Right atrium auricular region (tissue), 2 donors: ENCODE data around the gene PRIMPOL. TPM values are rescaled to one million over a fixed set of nuclear protein-coding genes. Genes with fewer than 3 reads are reported as not detected.

Experiments used
- DNase-seq: peaks from one replicate; pipeline ENCODE4 v3.0.0-alpha.2; 2019; ENCODE audit warnings: low spot score
- H3K27ac ChIP-seq, 2 donors: fragments of 200-600 bp; sonication (generic); 1 replicate in 1 of 2; 2 replicates in 1 of 2; pipeline ENCODE4 v1.5.1; 2016 to 2019
- H3K27me3 ChIP-seq, 2 donors: fragments of 200-600 bp; sonication (generic); one replicate each; pipeline versions ENCODE4 v1.5.1 to v1.6.0; 2017 to 2019
- H3K36me3 ChIP-seq: fragments of 200-600 bp; sonication (generic); one replicate; pipeline ENCODE4 v1.5.1; 2016
- H3K4me1 ChIP-seq, 2 donors: fragments of 200-600 bp; sonication (generic); one replicate each; pipeline versions ENCODE4 v1.5.1 to v1.6.0; 2017 to 2019
- H3K4me3 ChIP-seq, 2 donors: fragments of 200-600 bp; sonication (generic); 1 replicate in 1 of 2; 2 replicates in 1 of 2; pipeline ENCODE4 v1.5.1; 2017 to 2019; ENCODE audit warnings: mild to moderate bottlenecking in 1 of 2, moderate library complexity in 1 of 2
- H3K9me3 ChIP-seq, 2 donors: fragments of 200-600 bp; sonication (generic); one replicate each; pipeline ENCODE4 v1.5.1; 2019
- total RNA-seq, 2 donors: library from RNA; depleted of rRNA; stranded (reverse); fragments of >200 nt; gene quantifications; one replicate each; pipeline ENCODE4 v1.1.0, GENCODE V29; 2016
- TF ChIP-seq, protein P1 (sequence below), 2 donors: fragments of 200-600 bp; sonication (generic); IDR thresholded peaks; one replicate each; pipeline ENCODE4 v1.5.1; 2019; ENCODE audit warnings: antibody characterized with exemption in 2 of 2

Gene PRIMPOL
- total RNA-seq, 2 donors from 2014 or later, result 7.1 to 15.2 TPM

DNA sequence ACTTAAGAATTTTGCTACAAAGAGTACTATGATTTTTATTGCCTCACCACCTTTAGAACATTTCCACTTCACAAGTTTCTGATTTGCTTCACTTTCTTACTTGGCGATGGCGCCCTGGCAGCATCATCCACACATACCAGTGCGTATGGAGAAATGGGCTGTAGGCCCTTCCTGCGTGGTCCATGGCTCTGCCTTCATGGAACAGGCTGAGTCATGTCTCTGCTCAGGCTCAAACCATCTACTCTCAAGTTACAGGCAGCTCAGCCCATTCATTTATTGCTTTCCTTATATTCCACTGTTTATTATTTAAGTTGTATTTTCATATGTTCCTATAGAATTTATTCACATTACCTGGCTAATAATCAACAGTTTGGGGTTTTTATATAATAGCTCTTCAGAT lies 21.4 kb upstream of the PRIMPOL start:
- Histone ChIP-seq H3K4me1 (no peaks in the 10 kb centered on the region), H3K27ac (no peak overlapping the region), H3K4me3 (no peak overlapping the region), H3K36me3 (peaks cover 57% of the 10 kb centered on the region), H3K9me3 (no peaks in the 10 kb centered on the region), H3K27me3 (no peaks in the 10 kb centered on the region)
- TF ChIP-seq, protein P1, sequence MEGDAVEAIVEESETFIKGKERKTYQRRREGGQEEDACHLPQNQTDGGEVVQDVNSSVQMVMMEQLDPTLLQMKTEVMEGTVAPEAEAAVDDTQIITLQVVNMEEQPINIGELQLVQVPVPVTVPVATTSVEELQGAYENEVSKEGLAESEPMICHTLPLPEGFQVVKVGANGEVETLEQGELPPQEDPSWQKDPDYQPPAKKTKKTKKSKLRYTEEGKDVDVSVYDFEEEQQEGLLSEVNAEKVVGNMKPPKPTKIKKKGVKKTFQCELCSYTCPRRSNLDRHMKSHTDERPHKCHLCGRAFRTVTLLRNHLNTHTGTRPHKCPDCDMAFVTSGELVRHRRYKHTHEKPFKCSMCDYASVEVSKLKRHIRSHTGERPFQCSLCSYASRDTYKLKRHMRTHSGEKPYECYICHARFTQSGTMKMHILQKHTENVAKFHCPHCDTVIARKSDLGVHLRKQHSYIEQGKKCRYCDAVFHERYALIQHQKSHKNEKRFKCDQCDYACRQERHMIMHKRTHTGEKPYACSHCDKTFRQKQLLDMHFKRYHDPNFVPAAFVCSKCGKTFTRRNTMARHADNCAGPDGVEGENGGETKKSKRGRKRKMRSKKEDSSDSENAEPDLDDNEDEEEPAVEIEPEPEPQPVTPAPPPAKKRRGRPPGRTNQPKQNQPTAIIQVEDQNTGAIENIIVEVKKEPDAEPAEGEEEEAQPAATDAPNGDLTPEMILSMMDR (IDR thresholded peaks at IDR 0.05), result no peak
- no peak for DNase-seq

DNA sequence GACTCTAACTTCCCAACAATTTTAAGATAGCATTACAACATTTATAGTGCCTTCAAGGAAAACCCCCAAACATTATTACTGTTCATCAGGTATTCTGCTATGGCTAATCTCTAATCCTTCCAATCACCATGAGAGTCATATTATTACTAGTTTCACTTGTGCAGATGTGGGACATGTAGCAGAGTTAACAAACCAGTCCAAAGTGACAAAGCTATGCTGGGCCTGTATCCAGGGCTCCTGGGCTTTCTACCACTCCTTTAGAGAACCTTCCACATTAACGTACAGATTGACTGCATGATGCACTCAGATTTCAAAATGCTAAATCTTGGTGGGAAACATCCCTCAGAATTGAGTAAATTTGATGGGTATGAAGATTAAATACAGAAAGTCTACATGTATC lies 16.7 kb upstream of the PRIMPOL start:
- TF ChIP-seq, protein P1 (IDR thresholded peaks at IDR 0.05), result no peak
- Histone ChIP-seq H3K4me3 (no peak overlapping the region), H3K4me1 (no peaks in the 10 kb centered on the region), H3K27ac (no peak overlapping the region), H3K36me3 (peaks cover 77% of the 10 kb centered on the region), H3K27me3 (no peaks in the 10 kb centered on the region), H3K9me3 (no peaks in the 10 kb centered on the region)
- DNase-seq, result no peak

DNA sequence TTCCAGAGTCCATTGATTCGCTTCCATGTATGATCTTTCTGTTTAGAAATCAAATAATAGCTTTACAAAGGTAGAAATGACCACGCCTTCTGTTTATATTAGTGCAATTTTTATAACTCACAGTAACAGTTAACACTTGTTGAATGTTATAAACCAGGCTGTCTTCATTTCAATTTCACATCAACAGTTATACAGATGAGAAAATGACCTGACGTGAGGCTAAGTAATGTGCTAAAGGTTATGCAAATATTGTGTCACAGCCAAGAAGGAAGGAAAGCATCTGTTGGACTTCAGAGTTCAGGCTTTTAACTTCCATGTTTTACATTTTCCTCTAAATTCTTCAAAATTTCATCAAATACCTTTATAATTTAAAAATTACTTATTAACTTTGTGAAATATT lies 14.2 kb upstream of the PRIMPOL start:
- no peaks in the 10 kb centered on the region for H3K27me3 ChIP-seq
- H3K27ac ChIP-seq, result no peak overlapping the region
- peaks cover 51% of the 10 kb centered on the region for H3K36me3 ChIP-seq
- H3K4me1 ChIP-seq, result no peaks in the 10 kb centered on the region
- DNase-seq, result no peak
- TF ChIP-seq, protein P1 (IDR thresholded peaks at IDR 0.05), result no peak
- no peaks in the 10 kb centered on the region for H3K9me3 ChIP-seq
- H3K4me3 ChIP-seq, result no peak overlapping the region

DNA sequence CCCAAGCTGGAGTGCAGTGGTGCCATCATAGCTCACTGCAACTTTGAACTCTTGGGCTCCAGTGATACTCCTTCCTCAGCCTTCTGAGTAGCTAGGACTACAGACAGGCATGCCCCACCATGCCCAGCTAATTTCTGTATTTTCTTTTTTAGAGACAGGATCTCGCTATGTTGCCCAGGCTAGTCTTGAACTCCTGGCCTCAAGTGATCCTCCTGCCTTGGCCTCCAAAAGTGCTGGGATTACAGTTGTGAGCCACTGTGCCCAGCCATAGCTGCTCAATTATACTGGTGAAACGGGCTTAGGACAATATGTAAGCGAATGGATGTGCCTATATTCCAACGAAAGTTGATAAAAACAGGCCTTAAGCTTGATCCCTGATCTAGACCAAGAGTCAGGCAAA lies 13.4 kb upstream of the PRIMPOL start:
- H3K36me3 ChIP-seq, result peaks cover 44% of the 10 kb centered on the region
- no peak for DNase-seq
- no peaks in the 10 kb centered on the region for H3K9me3 ChIP-seq
- H3K27ac ChIP-seq, result no peak overlapping the region
- TF ChIP-seq, protein P1 (IDR thresholded peaks at IDR 0.05), result no peak
- H3K27me3 ChIP-seq, result no peaks in the 10 kb centered on the region
- H3K4me3 ChIP-seq, result no peak overlapping the region
- H3K4me1 ChIP-seq, result no peaks in the 10 kb centered on the region

DNA sequence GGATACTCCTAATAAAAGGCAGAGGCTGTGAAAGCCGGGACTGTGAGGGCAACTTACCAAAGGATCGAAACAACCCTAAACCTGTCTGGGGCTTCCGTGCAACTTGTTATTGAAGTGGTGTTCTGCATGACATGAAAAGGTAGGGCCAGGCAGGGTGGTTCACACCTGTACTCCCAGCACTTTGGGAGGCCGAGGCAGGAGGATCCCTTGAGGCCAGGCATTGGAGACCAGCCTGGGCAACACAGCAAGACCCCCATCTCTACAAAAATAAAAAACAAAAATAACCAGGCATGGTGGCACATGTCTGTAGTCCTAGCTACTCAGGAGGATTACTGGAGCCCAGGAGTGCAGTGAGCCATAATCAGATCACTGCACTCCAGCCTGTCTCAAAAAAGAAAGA lies 12.6 kb upstream of the PRIMPOL start:
- TF ChIP-seq, protein P1 (IDR thresholded peaks at IDR 0.05), result no peak
- H3K27ac ChIP-seq, result no peak overlapping the region
- H3K36me3 ChIP-seq, result peaks cover 37% of the 10 kb centered on the region
- H3K4me3 ChIP-seq, result no peak overlapping the region
- H3K4me1 ChIP-seq, result no peaks in the 10 kb centered on the region
- no peak for DNase-seq
- H3K27me3 ChIP-seq, result no peaks in the 10 kb centered on the region
- H3K9me3 ChIP-seq, result no peaks in the 10 kb centered on the region

DNA sequence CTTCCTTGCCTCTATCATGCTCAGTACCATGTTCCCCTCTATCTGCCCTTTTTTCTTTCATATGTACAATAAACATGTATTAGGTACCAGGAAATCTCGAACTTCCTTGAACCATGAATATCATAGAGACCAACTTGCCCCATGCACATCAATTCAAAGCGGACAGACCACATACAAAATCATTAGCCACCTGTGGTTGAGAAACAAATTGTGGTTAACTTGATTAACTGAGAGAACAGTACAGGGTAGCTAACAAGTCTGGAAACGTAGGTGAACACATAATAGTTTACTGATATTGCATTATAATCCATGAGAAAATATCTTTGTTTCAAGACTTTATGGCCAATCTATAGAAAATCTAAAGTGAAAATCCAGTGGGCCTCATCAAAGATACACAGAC lies 8.5 kb upstream of the PRIMPOL start:
- Histone ChIP-seq H3K4me1 (peaks cover 0 to 31% of the 10 kb centered on the region in 2 donors), H3K4me3 (no peak overlapping the region), H3K27ac (no peak overlapping the region), H3K36me3 (peaks cover 16% of the 10 kb centered on the region), H3K9me3 (no peaks in the 10 kb centered on the region), H3K27me3 (no peaks in the 10 kb centered on the region)
- TF ChIP-seq, protein P1 (IDR thresholded peaks at IDR 0.05), result no peak
- DNase-seq, result no peak
